ENCODE data around the gene PAK2.

PAK2 gene

GRCh38 chr3:196763179-196763578 is 23.5 kb downstream of the PAK2 start:
- no peak for TF ChIP-seq CTCF (IDR thresholded peaks at IDR 0.05)

- no peak for TF ChIP-seq CTCF (IDR thresholded peaks at IDR 0.05)
Observed at GRCh38 chr3:196765454-196765853, 25.8 kb downstream of the PAK2 start.

GRCh38 chr3:196771067-196771466 is 31.4 kb downstream of the PAK2 start:
- TF ChIP-seq CTCF (IDR thresholded peaks at IDR 0.05), result no peak

GRCh38 chr3:196772102-196772501 is 32.4 kb downstream of the PAK2 start:
- TF ChIP-seq CTCF (IDR thresholded peaks at IDR 0.05), result no peak

- no peak for TF ChIP-seq CTCF (IDR thresholded peaks at IDR 0.05)
Observed at GRCh38 chr3:196772897-196773296, 33.2 kb downstream of the PAK2 start.

- TF ChIP-seq CTCF (IDR thresholded peaks at IDR 0.05), result no peak
Observed at GRCh38 chr3:196774191-196774820, 34.6 kb downstream of the PAK2 start.

- no peak for TF ChIP-seq CTCF (IDR thresholded peaks at IDR 0.05)
Observed at GRCh38 chr3:196774848-196775422, 35.3 kb downstream of the PAK2 start.

GRCh38 chr3:196775938-196776337 is 36.3 kb downstream of the PAK2 start:
- no peak for TF ChIP-seq CTCF (IDR thresholded peaks at IDR 0.05)
